ENCODE results near the gene TP53.

Gene TP53

GRCh38 chr17:7714721-7715594, 27.7 kb upstream of the TP53 start:
- Histone ChIP-seq H3K27ac (ENCODE audit: low read length) (no peak overlapping the region), H3K9me3 (ENCODE audit: control insufficient read depth in 1 of 2, low read length in 2 of 2) (no peaks in the 10 kb centered on the region), H3K27me3 (ENCODE audit: low read depth, low read length) (peaks cover 28% of the 10 kb centered on the region), H3K4me1 (ENCODE audit: control insufficient read depth in 1 of 2, insufficient read depth in 2 of 2, low read length in 2 of 2) (peaks cover 0 to 15% of the 10 kb centered on the region in 2 donors), H3K36me3 (ENCODE audit: control insufficient read depth in 1 of 2, insufficient read depth in 2 of 2, low read length in 2 of 2) (no peaks in the 10 kb centered on the region), H3K4me3 (ENCODE audit: low read depth in 1 of 2, low read length in 2 of 2) (no peak overlapping the region)

GRCh38 chr17:7713782-7714181, 26.5 kb upstream of the TP53 start:
- Histone ChIP-seq H3K4me1 (ENCODE audit: control insufficient read depth in 1 of 2, insufficient read depth in 2 of 2, low read length in 2 of 2) (peaks cover 0 to 15% of the 10 kb centered on the region in 2 donors), H3K9me3 (ENCODE audit: control insufficient read depth in 1 of 2, low read length in 2 of 2) (no peaks in the 10 kb centered on the region), H3K4me3 (ENCODE audit: low read depth in 1 of 2, low read length in 2 of 2) (no peak overlapping the region), H3K36me3 (ENCODE audit: control insufficient read depth in 1 of 2, insufficient read depth in 2 of 2, low read length in 2 of 2) (no peaks in the 10 kb centered on the region), H3K27me3 (ENCODE audit: low read depth, low read length) (peaks cover 23% of the 10 kb centered on the region), H3K27ac (ENCODE audit: low read length) (no peak overlapping the region)

- H3K27me3 ChIP-seq (ENCODE audit: low read depth, low read length): peaks cover 23% of the 10 kb centered on the region
- H3K4me1 ChIP-seq (ENCODE audit: control insufficient read depth in 1 of 2, insufficient read depth in 2 of 2, low read length in 2 of 2): peaks cover 0 to 6% of the 10 kb centered on the region in 2 donors
- no peaks in the 10 kb centered on the region for H3K36me3 ChIP-seq (ENCODE audit: control insufficient read depth in 1 of 2, insufficient read depth in 2 of 2, low read length in 2 of 2)
Observed at GRCh38 chr17:7712111-7712771, 25.0 kb upstream of the TP53 start.

GRCh38 chr17:7711051-7711755, 23.9 kb upstream of the TP53 start:
- no peaks in the 10 kb centered on the region for H3K9me3 ChIP-seq (ENCODE audit: control insufficient read depth in 1 of 2, low read length in 2 of 2)
- H3K27ac ChIP-seq (ENCODE audit: low read length): no peak overlapping the region
- peaks cover 30% of the 10 kb centered on the region for H3K27me3 ChIP-seq (ENCODE audit: low read depth, low read length)
- H3K36me3 ChIP-seq (ENCODE audit: control insufficient read depth in 1 of 2, insufficient read depth in 2 of 2, low read length in 2 of 2): no peaks in the 10 kb centered on the region
- H3K4me3 ChIP-seq (ENCODE audit: low read depth in 1 of 2, low read length in 2 of 2): no peak overlapping the region
- H3K4me1 ChIP-seq (ENCODE audit: control insufficient read depth in 1 of 2, insufficient read depth in 2 of 2, low read length in 2 of 2): no peaks in the 10 kb centered on the region

More at GRCh38 chr17:7712111-7712771, 25.0 kb upstream of the TP53 start:
- Histone ChIP-seq H3K9me3 (ENCODE audit: control insufficient read depth in 1 of 2, low read length in 2 of 2) (no peaks in the 10 kb centered on the region), H3K27ac (ENCODE audit: low read length) (no peak overlapping the region), H3K4me3 (ENCODE audit: low read depth in 1 of 2, low read length in 2 of 2) (no peak overlapping the region)

- H3K27me3 ChIP-seq (ENCODE audit: low read depth, low read length): peaks cover 34% of the 10 kb centered on the region
- no peaks in the 10 kb centered on the region for H3K9me3 ChIP-seq (ENCODE audit: control insufficient read depth in 1 of 2, low read length in 2 of 2)
- no peak overlapping the region for H3K4me3 ChIP-seq (ENCODE audit: low read depth in 1 of 2, low read length in 2 of 2)
- H3K36me3 ChIP-seq (ENCODE audit: control insufficient read depth in 1 of 2, insufficient read depth in 2 of 2, low read length in 2 of 2): no peaks in the 10 kb centered on the region
- no peak overlapping the region for H3K27ac ChIP-seq (ENCODE audit: low read length)
- H3K4me1 ChIP-seq (ENCODE audit: control insufficient read depth in 1 of 2, insufficient read depth in 2 of 2, low read length in 2 of 2): peaks cover 0 to 4% of the 10 kb centered on the region in 2 donors
Observed at GRCh38 chr17:7710301-7710700, 23.0 kb upstream of the TP53 start.

- Histone ChIP-seq H3K36me3 (ENCODE audit: control insufficient read depth in 1 of 2, insufficient read depth in 2 of 2, low read length in 2 of 2) (no peaks in the 10 kb centered on the region), H3K27me3 (ENCODE audit: low read depth, low read length) (peaks cover 39% of the 10 kb centered on the region)
Observed at GRCh38 chr17:7709031-7709430, 21.7 kb upstream of the TP53 start.

GRCh38 chr17:7707858-7708750, 20.8 kb upstream of the TP53 start:
- no peaks in the 10 kb centered on the region for H3K9me3 ChIP-seq (ENCODE audit: control insufficient read depth in 1 of 2, low read length in 2 of 2)
- H3K4me3 ChIP-seq (ENCODE audit: low read depth in 1 of 2, low read length in 2 of 2): no peak overlapping the region
- H3K27me3 ChIP-seq (ENCODE audit: low read depth, low read length): peaks cover 39% of the 10 kb centered on the region
- peaks cover 0 to 14% of the 10 kb centered on the region in 2 donors for H3K4me1 ChIP-seq (ENCODE audit: control insufficient read depth in 1 of 2, insufficient read depth in 2 of 2, low read length in 2 of 2)
- H3K27ac ChIP-seq (ENCODE audit: low read length): no peak overlapping the region
- no peaks in the 10 kb centered on the region for H3K36me3 ChIP-seq (ENCODE audit: control insufficient read depth in 1 of 2, insufficient read depth in 2 of 2, low read length in 2 of 2)

More at GRCh38 chr17:7709031-7709430, 21.7 kb upstream of the TP53 start:
- Histone ChIP-seq H3K27ac (ENCODE audit: low read length) (no peak overlapping the region), H3K4me1 (ENCODE audit: control insufficient read depth in 1 of 2, insufficient read depth in 2 of 2, low read length in 2 of 2) (peaks cover 0 to 14% of the 10 kb centered on the region in 2 donors), H3K4me3 (ENCODE audit: low read depth in 1 of 2, low read length in 2 of 2) (no peak overlapping the region), H3K9me3 (ENCODE audit: control insufficient read depth in 1 of 2, low read length in 2 of 2) (no peaks in the 10 kb centered on the region)

- Histone ChIP-seq H3K9me3 (ENCODE audit: control insufficient read depth in 1 of 2, low read length in 2 of 2) (no peaks in the 10 kb centered on the region), H3K27ac (ENCODE audit: low read length) (no peak overlapping the region), H3K4me1 (ENCODE audit: control insufficient read depth in 1 of 2, insufficient read depth in 2 of 2, low read length in 2 of 2) (peaks cover 0 to 14% of the 10 kb centered on the region in 2 donors), H3K27me3 (ENCODE audit: low read depth, low read length) (peaks cover 36% of the 10 kb centered on the region), H3K36me3 (ENCODE audit: control insufficient read depth in 1 of 2, insufficient read depth in 2 of 2, low read length in 2 of 2) (no peaks in the 10 kb centered on the region), H3K4me3 (ENCODE audit: low read depth in 1 of 2, low read length in 2 of 2) (no peak overlapping the region)
Observed at GRCh38 chr17:7707446-7707845, 20.2 kb upstream of the TP53 start.

GRCh38 chr17:7706631-7707354, 19.5 kb upstream of the TP53 start:
- no peak overlapping the region for H3K27ac ChIP-seq (ENCODE audit: low read length)
- peaks cover 0 to 14% of the 10 kb centered on the region in 2 donors for H3K4me1 ChIP-seq (ENCODE audit: control insufficient read depth in 1 of 2, insufficient read depth in 2 of 2, low read length in 2 of 2)
- H3K27me3 ChIP-seq (ENCODE audit: low read depth, low read length): peaks cover 30% of the 10 kb centered on the region
- no peak overlapping the region for H3K4me3 ChIP-seq (ENCODE audit: low read depth in 1 of 2, low read length in 2 of 2)
- H3K36me3 ChIP-seq (ENCODE audit: control insufficient read depth in 1 of 2, insufficient read depth in 2 of 2, low read length in 2 of 2): peaks cover 1 to 3% of the 10 kb centered on the region in 2 donors
- no peaks in the 10 kb centered on the region for H3K9me3 ChIP-seq (ENCODE audit: control insufficient read depth in 1 of 2, low read length in 2 of 2)

All from muscle layer of duodenum (tissue), 2 donors.